Tibial nerve (tissue), 4 donors: ENCODE measurements around the gene CAVIN3.

Source experiments
- EP300 ChIP-seq, 2 donors: sonication (generic); formaldehyde crosslinking; IDR thresholded peaks; one replicate each; pipeline ENCODE4 v1.6.1; 2017; ENCODE audit warnings: antibody characterized with exemption in 2 of 2, mild to moderate bottlenecking in 1 of 2
- POLR2A ChIP-seq, 2 donors: fragments of 450-650 bp; IDR thresholded peaks; one replicate each; pipeline ENCODE4 v1.6.1; 2017; ENCODE audit warnings: antibody characterized with exemption in 2 of 2, mild to moderate bottlenecking in 2 of 2, moderate library complexity in 2 of 2
- TF ChIP-seq, protein P1 (sequence below), 5 experiments: fragments of 200-600 bp in 3 of 5; fragments of 450-650 bp in 2 of 5; sonication (generic) in 3 of 5; IDR thresholded peaks; one replicate each; pipeline ENCODE4 v1.5.1; 2016 to 2019; ENCODE audit warnings: antibody characterized with exemption in 5 of 5, mild to moderate bottlenecking in 3 of 5, moderate library complexity in 2 of 5

GRCh38 chr11:6283453-6284023 lies 36.8 kb downstream of the CAVIN3 start:
- TF ChIP-seq, protein P1, sequence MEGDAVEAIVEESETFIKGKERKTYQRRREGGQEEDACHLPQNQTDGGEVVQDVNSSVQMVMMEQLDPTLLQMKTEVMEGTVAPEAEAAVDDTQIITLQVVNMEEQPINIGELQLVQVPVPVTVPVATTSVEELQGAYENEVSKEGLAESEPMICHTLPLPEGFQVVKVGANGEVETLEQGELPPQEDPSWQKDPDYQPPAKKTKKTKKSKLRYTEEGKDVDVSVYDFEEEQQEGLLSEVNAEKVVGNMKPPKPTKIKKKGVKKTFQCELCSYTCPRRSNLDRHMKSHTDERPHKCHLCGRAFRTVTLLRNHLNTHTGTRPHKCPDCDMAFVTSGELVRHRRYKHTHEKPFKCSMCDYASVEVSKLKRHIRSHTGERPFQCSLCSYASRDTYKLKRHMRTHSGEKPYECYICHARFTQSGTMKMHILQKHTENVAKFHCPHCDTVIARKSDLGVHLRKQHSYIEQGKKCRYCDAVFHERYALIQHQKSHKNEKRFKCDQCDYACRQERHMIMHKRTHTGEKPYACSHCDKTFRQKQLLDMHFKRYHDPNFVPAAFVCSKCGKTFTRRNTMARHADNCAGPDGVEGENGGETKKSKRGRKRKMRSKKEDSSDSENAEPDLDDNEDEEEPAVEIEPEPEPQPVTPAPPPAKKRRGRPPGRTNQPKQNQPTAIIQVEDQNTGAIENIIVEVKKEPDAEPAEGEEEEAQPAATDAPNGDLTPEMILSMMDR (IDR thresholded peaks at IDR 0.05), result no peak
- TF ChIP-seq EP300 (IDR thresholded peaks at IDR 0.05) (no peak), POLR2A (IDR thresholded peaks at IDR 0.05) (no peak)
